ENCODE measurements around the gene BTD. TPM values are rescaled to one million over a fixed set of nuclear protein-coding genes. Genes with fewer than 3 reads are reported as not detected.
"Not testable (repeated sequence)": the region's sequence is repeated elsewhere in the genome, so short reads cannot be mapped to it uniquely, and the experiment has no call there.

Gene BTD
- polyA plus RNA-seq, 1 donor from 2014 or later = 13.0 TPM

DNA sequence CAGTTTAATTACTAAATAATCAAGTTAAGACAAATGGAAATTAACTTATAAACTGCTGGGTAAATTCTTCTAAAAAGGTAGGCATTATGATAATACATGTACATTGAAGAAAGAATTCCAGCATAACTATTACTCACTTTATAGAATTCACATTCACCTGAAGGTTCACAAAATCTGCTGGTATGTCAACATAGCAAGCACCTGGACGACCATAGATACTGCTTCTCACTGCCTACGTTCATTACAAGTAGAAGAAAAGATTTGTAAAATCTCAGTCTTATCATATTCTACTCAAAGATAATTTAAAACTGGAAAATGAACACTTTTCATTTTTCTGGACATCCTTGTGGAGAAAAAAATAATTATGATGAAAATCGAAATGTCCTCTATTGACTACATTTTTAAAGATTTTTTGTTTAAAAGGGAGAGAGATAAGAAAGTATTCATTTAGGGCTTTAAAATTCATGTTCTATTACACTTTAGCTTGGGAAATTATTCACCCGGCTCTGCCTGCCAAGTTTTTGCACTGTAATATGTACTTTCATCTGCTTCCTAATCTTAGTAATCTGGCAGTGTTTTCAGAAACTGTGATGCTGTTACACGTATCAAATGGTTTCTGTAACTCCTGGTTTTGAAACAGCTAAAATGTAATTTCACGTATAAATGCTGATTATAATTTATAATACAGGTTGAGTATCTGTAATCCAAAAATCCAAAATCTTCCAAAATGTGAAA is 16.3 kb upstream of the BTD start:
- H3K36me3 Mint-ChIP-seq = peaks cover 4% of the 10 kb centered on the region
- no peaks in the 10 kb centered on the region for H3K4me1 Mint-ChIP-seq
- no peaks in the 10 kb centered on the region for H3K27me3 Mint-ChIP-seq
- H3K4me3 Mint-ChIP-seq = no peak overlapping the region
- no peaks in the 10 kb centered on the region for H3K9me3 Mint-ChIP-seq
- H3K27ac Mint-ChIP-seq = no peak overlapping the region

DNA sequence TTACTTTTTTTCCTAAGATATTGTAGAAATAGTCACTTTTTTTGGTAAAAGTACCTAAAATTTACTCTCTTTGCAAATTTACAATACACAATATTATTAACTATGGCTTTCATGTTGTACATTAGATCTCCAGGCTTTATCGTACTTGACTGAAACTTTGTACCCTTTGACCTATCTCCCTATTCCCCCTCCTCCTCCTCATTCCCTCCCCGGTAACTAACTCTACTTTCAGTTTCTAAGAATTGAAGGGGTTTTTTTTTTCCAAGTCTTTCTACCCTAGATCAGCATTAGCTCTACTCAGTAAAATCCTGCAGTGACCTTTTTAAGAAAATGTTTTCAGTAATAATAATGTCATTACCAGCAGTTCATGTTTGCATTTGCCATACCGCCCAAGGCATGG is 10.3 kb upstream of the BTD start:
- Mint-ChIP-seq H3K27me3 (no peaks in the 10 kb centered on the region), H3K9me3 (no peaks in the 10 kb centered on the region), H3K4me1 (no peaks in the 10 kb centered on the region), H3K27ac (no peak overlapping the region), H3K4me3 (no peak overlapping the region), H3K36me3 (peaks cover 7% of the 10 kb centered on the region)

DNA sequence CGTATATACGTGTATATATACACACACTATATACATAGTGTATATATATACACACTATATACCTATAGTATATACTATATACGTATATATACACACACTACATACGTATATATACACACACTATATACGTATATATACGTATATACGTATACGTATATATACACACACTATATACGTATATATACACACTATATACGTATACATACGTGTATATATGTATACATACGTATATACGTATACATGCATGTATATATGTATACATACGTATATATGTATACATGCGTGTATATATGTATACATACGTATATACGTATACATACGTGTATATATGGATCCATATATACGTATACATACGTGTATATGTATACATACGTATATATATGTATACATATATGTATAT is 9.6 kb upstream of the BTD start:
- Mint-ChIP-seq H3K4me1 (no peaks in the 10 kb centered on the region), H3K36me3 (peaks cover 9% of the 10 kb centered on the region), H3K9me3 (no peaks in the 10 kb centered on the region), H3K27me3 (no peaks in the 10 kb centered on the region), H3K27ac (no peak overlapping the region), H3K4me3 (no peak overlapping the region)

DNA sequence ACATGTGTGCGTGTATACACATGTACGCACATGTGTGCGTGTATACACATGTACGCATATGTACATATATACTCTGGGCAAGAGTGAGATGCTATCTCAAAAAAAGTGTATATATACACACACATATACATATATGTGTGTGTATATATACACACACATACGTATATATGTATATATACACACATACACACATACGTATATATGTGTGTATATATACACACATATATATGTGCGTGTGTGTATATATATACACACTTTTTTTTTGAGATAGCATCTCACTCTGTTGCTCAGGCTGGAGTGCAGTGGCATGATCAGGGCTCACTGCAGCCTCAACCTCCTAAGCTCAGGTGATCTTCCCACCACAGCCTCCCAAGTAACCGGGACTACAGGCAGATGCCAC is 8.6 kb upstream of the BTD start:
- Mint-ChIP-seq H3K27ac (no peak overlapping the region), H3K27me3 (no peaks in the 10 kb centered on the region), H3K9me3 (no peaks in the 10 kb centered on the region), H3K4me3 (no peak overlapping the region), H3K4me1 (peaks cover 0 to 3% (median 2%) of the 10 kb centered on the region in 3 donors), H3K36me3 (peaks cover 9% of the 10 kb centered on the region)

DNA sequence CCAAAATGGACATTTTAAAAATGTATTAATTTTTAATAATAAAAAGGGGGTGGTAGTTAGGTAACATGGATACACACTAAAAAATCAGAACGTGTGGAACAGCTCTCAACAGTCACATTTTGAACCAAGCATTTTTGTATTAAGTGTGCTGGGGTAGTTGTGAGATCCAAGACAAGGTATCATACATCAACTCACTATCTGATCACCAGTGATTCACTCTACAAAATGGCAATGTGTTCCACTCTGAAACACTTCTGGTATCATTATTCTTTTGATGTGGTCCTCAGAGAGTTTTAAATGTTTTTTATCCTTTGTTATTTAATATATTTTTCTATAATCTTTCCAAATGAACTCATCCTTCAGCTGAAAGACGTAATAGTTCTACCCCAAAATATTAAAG is 5.6 kb upstream of the BTD start:
- H3K36me3 Mint-ChIP-seq = peaks cover 5% of the 10 kb centered on the region
- H3K9me3 Mint-ChIP-seq = no peaks in the 10 kb centered on the region
- H3K4me1 Mint-ChIP-seq = peaks cover 11 to 22% (median 13%) of the 10 kb centered on the region in 3 donors
- H3K27me3 Mint-ChIP-seq = no peaks in the 10 kb centered on the region
- no peak overlapping the region for H3K4me3 Mint-ChIP-seq
- no peak overlapping the region for H3K27ac Mint-ChIP-seq

DNA sequence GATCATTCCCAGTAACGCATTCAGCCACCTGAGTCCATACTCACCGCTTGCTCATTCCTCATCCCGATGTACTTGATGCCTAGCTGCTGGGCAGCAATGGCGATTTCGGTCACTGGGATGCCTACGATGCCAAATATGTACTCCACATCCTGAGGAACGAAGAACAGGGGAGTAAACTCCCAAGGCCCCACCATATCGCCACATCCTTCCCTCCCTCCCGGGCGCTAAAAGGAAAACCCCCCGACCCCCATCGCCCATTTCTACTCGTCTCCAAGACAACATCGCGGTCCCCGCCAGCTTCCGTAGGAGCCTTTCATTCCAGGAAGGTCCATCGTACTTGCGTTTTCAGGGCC is 523 bp upstream of the BTD start:
- Mint-ChIP-seq H3K36me3 (peaks cover 10% of the 10 kb centered on the region), H3K27me3 (no peaks in the 10 kb centered on the region), H3K9me3 (peaks cover 0 to 2% (median 0%) of the 10 kb centered on the region in 3 donors), H3K27ac (peak overlapping the region; percentile 95 to 99 (median 97)), H3K4me1 (peaks cover 20 to 35% (median 31%) of the 10 kb centered on the region in 3 donors), H3K4me3 (peak overlapping the region; percentile 93 to 100 (median 97))

DNA sequence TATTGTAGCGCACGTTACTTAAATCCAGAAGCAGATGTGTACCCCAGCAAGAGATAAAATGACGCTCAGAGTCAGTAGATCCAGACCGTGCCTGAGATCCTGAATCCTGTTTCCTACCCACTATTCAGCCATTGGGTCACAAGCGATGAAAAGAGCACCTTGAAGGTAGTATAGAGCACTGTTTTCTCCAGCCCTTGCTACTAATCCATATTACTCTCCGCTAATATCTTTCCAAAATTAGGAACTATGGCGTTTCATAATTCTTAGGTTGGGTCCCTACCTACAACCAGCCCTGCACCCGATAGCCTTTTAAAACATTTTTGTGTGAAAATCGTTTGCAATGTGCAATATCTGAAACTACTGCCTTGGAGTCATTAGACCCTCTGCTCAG is 596 bp downstream of the BTD start:
- Mint-ChIP-seq H3K36me3 (peaks cover 10% of the 10 kb centered on the region), H3K27me3 (no peaks in the 10 kb centered on the region), H3K9me3 (peaks cover 0 to 2% (median 0%) of the 10 kb centered on the region in 3 donors), H3K4me3 (peak overlapping the region; percentile 93 to 100 (median 97)), H3K27ac (peak overlapping the region; percentile 95 to 99 (median 97)), H3K4me1 (peaks cover 20 to 35% (median 31%) of the 10 kb centered on the region in 3 donors)

DNA sequence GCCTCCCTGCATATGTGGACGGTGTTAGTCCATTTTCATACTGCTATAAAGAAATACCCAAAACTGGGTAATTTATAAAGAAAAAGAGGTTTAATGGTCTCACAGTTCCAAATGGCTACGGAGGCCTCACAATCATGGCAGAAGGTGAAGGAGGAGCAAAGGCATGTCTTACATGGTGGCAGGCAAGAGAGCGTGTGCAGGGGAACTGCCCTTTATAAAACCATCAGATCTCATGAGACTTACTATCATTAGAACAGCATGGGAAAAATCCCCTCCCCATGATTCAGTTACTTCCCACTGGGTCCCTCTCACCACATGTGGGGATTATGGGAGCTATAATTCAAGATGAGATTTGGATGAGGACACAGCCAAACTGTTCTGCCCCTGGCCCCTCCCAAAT is 1.3 kb downstream of the BTD start:
- H3K9me3 Mint-ChIP-seq, H3K27me3 Mint-ChIP-seq: not testable (repeated sequence)
- Mint-ChIP-seq H3K4me3 (peak overlapping the region in 3 of 4 donors; percentile 37 to 93 (median 42)), H3K4me1 (peaks cover 18 to 33% (median 31%) of the 10 kb centered on the region in 3 donors), H3K36me3 (peaks cover 10% of the 10 kb centered on the region), H3K27ac (peak overlapping the region in 2 of 3 donors; percentile 97 to 99)

DNA sequence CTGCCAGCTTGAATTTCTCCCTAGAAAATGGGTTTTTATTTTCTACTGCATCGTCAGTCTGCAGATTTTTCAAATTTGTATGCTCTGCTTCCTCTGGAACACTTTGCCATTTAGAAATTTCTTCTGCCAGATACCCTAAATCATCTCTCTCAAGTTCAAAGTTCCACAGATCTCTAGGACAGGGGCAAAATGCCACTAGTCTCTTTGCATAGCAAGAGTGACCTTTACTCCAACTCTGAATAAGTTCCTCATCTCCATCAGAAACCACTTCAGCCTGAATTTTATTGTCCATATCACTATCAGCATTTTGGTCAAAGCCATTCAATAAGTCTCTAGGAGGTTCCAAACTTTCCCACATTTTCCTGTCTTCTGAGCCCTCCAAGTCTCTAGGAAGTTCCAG is 3.0 kb downstream of the BTD start:
- peak overlapping the region in 1 of 4 donors; percentile 84 for H3K4me3 Mint-ChIP-seq
- peak overlapping the region in 1 of 3 donors; percentile 71 for H3K27ac Mint-ChIP-seq
- H3K27me3 Mint-ChIP-seq, H3K9me3 Mint-ChIP-seq, H3K36me3 Mint-ChIP-seq: not testable (repeated sequence)
- H3K4me1 Mint-ChIP-seq = peaks cover 14 to 31% (median 21%) of the 10 kb centered on the region in 3 donors

DNA sequence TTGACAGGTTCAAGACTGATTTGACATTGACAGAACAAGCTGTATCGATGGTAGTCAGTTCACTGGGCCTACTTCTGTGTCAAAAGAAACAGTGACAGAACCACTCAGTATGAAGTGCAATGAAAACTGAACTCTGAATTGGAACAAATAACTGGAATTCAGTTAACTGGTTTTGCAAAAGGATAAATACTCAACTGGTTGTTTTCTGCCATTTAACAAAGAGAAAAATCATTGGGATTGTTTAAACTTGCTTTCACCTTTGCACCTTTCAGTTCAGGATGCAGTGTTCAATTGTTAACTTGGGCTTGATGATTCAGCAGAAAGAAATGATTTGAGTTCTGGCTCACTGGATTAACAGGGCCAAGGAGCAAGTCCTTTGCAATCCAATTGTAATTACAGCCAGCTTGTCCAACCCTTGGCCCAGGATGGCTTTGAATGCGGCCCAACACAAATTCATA is 4.9 kb downstream of the BTD start:
- Mint-ChIP-seq H3K4me1 (peaks cover 4 to 20% (median 9%) of the 10 kb centered on the region in 3 donors), H3K9me3 (peaks cover 0 to 2% (median 0%) of the 10 kb centered on the region in 3 donors), H3K27ac (peak overlapping the region in 1 of 3 donors; percentile 81), H3K36me3 (peaks cover 8% of the 10 kb centered on the region), H3K27me3 (no peaks in the 10 kb centered on the region), H3K4me3 (peak overlapping the region in 1 of 4 donors; percentile 66)

DNA sequence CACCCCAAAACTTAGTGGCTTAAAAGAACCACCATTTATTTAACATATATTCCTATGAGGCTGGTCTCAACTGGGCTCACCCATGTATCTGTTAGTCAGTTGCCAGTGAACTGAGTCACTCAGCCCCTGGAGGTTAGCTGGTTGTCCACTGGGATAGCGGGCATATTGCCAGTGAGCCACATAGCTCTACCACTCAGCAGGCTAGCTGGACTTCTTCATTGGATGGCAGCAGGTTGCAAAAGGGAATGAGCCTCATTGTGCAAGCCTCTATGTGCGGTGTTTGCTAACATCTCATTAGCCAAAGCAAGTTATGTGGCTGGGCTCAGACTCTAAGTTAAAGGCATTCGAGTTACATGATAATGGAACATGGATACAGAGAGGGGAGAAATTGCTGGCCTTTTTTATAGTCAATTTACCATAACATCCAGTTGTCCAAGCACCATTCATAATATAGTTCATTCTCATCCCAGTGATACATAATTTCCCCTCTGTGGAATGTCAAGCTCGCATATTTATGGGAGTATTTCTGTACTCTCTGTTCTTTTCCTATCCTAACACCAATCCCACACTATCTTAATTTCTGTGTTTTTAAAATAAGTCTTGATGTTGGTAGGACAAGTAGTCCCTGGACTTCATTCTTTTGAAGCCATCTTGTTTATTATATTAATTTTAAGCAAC is 8.7 kb downstream of the BTD start:
- Mint-ChIP-seq H3K9me3 (no peaks in the 10 kb centered on the region), H3K4me1 (peaks cover 0 to 9% (median 0%) of the 10 kb centered on the region in 3 donors), H3K4me3 (no peak overlapping the region), H3K27ac (no peak overlapping the region), H3K27me3 (no peaks in the 10 kb centered on the region), H3K36me3 (peaks cover 3% of the 10 kb centered on the region)

DNA sequence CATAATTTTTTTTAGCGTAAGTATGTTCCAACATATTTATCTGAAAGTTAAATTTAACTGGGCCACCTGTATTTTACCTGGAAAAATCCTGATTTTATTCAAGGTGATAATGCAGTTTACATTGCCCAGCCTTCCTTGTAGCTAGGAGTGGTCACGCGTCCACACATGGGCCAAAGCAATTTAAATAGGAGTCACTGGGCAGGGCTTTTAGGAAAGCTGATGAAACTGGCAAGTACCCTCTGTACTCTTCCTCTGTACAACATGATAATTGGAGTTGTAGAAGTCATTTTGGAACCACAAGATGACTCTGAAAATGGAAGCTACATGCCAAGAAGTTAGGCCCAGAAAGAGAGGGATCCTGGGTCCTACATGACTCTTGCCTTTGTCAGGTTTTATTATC is 9.5 kb downstream of the BTD start:
- H3K9me3 Mint-ChIP-seq = no peaks in the 10 kb centered on the region
- peaks cover 0 to 13% (median 0%) of the 10 kb centered on the region in 3 donors for H3K4me1 Mint-ChIP-seq
- no peak overlapping the region for H3K4me3 Mint-ChIP-seq
- peaks cover 3% of the 10 kb centered on the region for H3K36me3 Mint-ChIP-seq
- no peak overlapping the region for H3K27ac Mint-ChIP-seq
- no peaks in the 10 kb centered on the region for H3K27me3 Mint-ChIP-seq

DNA sequence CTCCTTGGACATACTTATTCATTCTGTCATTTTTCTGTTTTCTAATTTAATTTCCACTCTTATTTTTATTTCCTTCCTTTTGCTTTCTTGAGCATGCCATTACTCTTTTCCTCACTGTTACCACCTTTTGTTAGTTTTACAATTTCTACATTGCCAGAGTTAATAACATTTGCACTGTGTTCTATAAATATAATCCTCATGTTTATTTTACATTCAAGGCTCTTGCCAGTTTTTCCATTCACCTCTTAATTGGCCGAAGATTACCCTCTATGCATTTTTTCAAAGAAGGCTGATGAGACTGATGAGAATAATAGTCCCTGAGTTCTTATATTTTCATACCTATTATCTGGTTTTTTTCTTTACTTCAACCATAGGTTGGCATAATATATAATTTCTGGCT is 10.5 kb downstream of the BTD start:
- Mint-ChIP-seq H3K27ac (no peak overlapping the region), H3K4me1 (peaks cover 0 to 13% (median 0%) of the 10 kb centered on the region in 3 donors), H3K4me3 (no peak overlapping the region), H3K27me3 (no peaks in the 10 kb centered on the region), H3K9me3 (no peaks in the 10 kb centered on the region), H3K36me3 (peaks cover under 1% of the 10 kb centered on the region)

DNA sequence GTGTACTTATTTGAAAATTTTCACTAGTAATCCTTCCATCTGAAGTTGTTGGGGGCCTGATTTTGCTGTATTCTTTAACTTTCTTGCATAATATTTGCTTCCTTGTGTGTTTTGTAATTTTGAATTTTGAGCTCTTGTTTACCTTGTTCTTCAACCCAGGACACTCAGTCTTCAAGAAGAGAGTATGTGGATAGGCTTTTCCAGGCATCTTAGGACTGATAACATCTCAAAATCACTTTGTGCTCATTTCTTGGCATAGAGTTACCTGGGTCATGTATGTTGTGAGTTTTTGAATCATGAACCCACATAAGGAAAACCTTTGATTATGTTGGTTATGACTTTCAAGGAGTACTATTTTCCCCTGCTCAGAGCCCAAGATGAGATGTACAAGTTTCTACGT is 13.4 kb downstream of the BTD start:
- peaks cover 0 to 9% (median 0%) of the 10 kb centered on the region in 3 donors for H3K4me1 Mint-ChIP-seq
- H3K36me3 Mint-ChIP-seq = peaks cover 3% of the 10 kb centered on the region
- no peaks in the 10 kb centered on the region for H3K27me3 Mint-ChIP-seq
- H3K27ac Mint-ChIP-seq = no peak overlapping the region
- H3K4me3 Mint-ChIP-seq = no peak overlapping the region
- H3K9me3 Mint-ChIP-seq = peaks cover 5 to 6% (median 6%) of the 10 kb centered on the region in 3 donors

DNA sequence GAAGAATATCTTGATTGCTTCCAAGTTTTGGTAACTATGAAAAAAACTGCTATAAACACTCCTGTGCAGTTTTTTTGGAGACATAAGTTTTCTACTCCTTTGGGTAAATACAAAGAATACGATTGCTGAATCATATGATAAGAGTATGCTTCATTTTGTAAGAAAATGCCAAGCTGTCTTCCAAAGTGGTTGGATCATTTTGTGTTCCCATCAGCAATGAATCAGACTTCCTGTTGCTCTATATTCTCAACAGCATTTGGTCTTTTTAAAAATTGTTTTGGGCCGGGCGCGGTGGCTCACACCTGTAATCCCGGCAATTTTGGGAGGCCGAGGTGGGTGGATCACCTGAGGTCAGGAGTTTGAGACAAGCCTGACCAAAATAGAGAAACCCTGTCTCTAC is 14.5 kb downstream of the BTD start:
- peaks cover 11% of the 10 kb centered on the region for H3K36me3 Mint-ChIP-seq
- H3K4me3 Mint-ChIP-seq = no peak overlapping the region
- H3K27ac Mint-ChIP-seq = no peak overlapping the region
- H3K27me3 Mint-ChIP-seq = no peaks in the 10 kb centered on the region
- H3K4me1 Mint-ChIP-seq = peaks cover 0 to 9% (median 0%) of the 10 kb centered on the region in 3 donors
- peaks cover 6 to 7% (median 6%) of the 10 kb centered on the region in 3 donors for H3K9me3 Mint-ChIP-seq
